Neutrophil (primary cell): ENCODE results near the gene DAZAP2.

Experiments
- H3K27ac ChIP-seq: fragments of 200-600 bp; sonication (generic); 2 replicates; pipeline ENCODE4 v1.5.1; 2016; ENCODE audit warnings: mild to moderate bottlenecking, moderate library complexity
- H3K27me3 ChIP-seq: fragments of 200-600 bp; sonication (generic); 2 replicates; pipeline ENCODE4 v1.6.0; 2016; ENCODE audit warnings: mild to moderate bottlenecking
- H3K36me3 ChIP-seq: fragments of 200-600 bp; sonication (generic); 2 replicates; pipeline ENCODE4 v1.5.1; 2017
- H3K4me1 ChIP-seq, 2 experiments: fragments of 200-600 bp in 1 of 2; sonication (generic) in 1 of 2; 1 replicate in 1 of 2; 2 replicates in 1 of 2; pipeline versions ENCODE4 v1.5.1 to v1.6.1; 2013 to 2016; ENCODE audit warnings: low read depth in 1 of 2, low read length in 1 of 2, mild to moderate bottlenecking in 1 of 2, moderate library complexity in 1 of 2; ENCODE audit not compliant: control insufficient read depth in 1 of 2, insufficient read depth in 1 of 2
- H3K4me3 ChIP-seq, 2 experiments: fragments of 200-600 bp in 1 of 2; sonication (generic) in 1 of 2; 1 replicate in 1 of 2; 2 replicates in 1 of 2; pipeline ENCODE4 v1.5.1; 2013 to 2016; ENCODE audit warnings: low read depth in 1 of 2, low read length in 1 of 2, mild to moderate bottlenecking in 1 of 2, moderate library complexity in 1 of 2
- H3K9me3 ChIP-seq: fragments of 200-600 bp; sonication (generic); 2 replicates; pipeline ENCODE4 v1.5.1; 2016
- TF ChIP-seq, protein P1 (sequence below): fragments of 200-600 bp; sonication (generic); IDR thresholded peaks from 2 replicates; pipeline ENCODE4 v1.5.1; 2016; ENCODE audit warnings: antibody characterized with exemption

DAZAP2 gene

GRCh38 chr12:51200156-51200555, 38.5 kb upstream of the DAZAP2 start:
- Histone ChIP-seq H3K27me3 (no peaks in the 10 kb centered on the region), H3K36me3 (no peaks in the 10 kb centered on the region), H3K4me1 (no peaks in the 10 kb centered on the region), H3K9me3 (no peaks in the 10 kb centered on the region), H3K4me3 (no peak overlapping the region), H3K27ac (no peak overlapping the region)
- TF ChIP-seq, protein P1, sequence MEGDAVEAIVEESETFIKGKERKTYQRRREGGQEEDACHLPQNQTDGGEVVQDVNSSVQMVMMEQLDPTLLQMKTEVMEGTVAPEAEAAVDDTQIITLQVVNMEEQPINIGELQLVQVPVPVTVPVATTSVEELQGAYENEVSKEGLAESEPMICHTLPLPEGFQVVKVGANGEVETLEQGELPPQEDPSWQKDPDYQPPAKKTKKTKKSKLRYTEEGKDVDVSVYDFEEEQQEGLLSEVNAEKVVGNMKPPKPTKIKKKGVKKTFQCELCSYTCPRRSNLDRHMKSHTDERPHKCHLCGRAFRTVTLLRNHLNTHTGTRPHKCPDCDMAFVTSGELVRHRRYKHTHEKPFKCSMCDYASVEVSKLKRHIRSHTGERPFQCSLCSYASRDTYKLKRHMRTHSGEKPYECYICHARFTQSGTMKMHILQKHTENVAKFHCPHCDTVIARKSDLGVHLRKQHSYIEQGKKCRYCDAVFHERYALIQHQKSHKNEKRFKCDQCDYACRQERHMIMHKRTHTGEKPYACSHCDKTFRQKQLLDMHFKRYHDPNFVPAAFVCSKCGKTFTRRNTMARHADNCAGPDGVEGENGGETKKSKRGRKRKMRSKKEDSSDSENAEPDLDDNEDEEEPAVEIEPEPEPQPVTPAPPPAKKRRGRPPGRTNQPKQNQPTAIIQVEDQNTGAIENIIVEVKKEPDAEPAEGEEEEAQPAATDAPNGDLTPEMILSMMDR = no peak

- Histone ChIP-seq H3K27ac (no peak overlapping the region), H3K9me3 (no peaks in the 10 kb centered on the region), H3K27me3 (no peaks in the 10 kb centered on the region), H3K4me3 (no peak overlapping the region), H3K36me3 (no peaks in the 10 kb centered on the region), H3K4me1 (no peaks in the 10 kb centered on the region)
- TF ChIP-seq, protein P1 = no peak
Observed at GRCh38 chr12:51200806-51201205, 37.8 kb upstream of the DAZAP2 start.

DNA sequence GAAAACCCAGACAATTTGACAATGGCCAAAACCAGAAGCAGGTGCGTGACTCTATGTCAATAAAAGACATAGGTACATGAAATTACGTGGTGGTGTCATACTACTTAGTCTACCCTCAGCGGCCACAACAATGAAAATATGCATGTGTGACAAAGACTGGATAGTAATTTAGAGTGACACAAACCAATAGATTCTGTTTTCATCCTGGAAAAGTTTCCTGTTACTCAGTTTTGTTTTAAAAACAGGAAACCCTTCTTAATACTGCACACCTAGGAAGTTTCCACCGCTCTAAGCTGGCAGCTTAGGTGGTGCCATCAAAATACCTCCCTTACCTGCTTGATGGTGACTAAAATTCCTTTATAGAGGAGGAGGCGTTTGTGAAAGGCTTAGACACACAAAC, 35.9 kb upstream of the DAZAP2 start:
- H3K9me3 ChIP-seq = no peaks in the 10 kb centered on the region
- H3K27ac ChIP-seq = no peak overlapping the region
- H3K4me3 ChIP-seq = no peak overlapping the region
- TF ChIP-seq, protein P1 = no peak
- no peaks in the 10 kb centered on the region for H3K4me1 ChIP-seq
- no peaks in the 10 kb centered on the region for H3K36me3 ChIP-seq
- H3K27me3 ChIP-seq = no peaks in the 10 kb centered on the region

DNA sequence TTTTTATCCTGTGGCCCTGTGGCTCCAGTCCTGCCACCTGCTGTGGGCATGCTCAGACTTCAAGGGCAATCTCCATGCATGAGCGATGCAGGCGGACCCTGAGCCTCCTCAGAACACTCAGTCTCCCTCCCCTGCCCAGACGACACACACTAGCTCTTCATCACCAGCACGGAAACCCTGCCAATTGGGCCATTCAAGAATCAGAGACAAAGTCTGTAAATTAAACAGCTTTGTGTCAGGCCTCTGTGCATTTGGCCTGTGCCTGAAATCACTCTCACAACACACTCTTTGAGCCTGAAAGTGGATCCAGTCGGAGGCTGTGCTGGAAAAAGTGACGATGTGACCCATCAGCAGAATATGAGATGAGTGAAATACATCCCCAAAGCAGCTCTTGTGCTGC, 33.3 kb upstream of the DAZAP2 start:
- TF ChIP-seq, protein P1 = no peak
- Histone ChIP-seq H3K27me3 (no peaks in the 10 kb centered on the region), H3K9me3 (no peaks in the 10 kb centered on the region), H3K4me3 (no peak overlapping the region), H3K36me3 (no peaks in the 10 kb centered on the region), H3K4me1 (no peaks in the 10 kb centered on the region), H3K27ac (no peak overlapping the region)

DNA sequence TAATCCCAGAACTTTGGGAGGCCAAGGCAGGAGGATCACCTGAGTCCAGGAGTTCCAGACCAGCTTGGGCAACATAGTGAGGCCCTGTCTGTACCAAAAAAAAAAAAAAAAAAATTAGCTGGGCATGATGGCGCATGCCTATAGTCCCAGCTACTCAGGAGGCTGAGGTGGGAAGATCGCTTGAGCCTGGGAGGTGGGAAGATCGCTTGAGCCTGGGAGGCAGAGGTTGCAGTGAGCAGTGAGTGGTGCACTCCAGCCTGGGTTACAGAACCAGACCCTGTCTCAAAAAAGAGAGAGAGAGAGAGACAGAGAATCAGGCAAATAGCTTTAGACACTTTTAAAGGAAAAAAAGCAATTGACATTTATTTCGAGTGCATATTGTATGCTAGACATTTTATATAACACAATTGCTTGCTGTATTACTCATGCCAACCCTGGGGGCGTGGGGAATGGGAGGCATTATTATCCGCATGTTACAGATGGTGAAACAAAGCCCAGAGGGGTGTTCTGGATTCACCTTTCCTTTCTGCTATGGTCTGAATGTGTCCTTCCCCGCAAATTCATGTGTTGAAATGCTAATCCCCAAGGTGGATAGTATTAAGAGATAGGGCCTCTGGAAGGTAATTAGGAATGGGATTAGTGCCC, 30.5 kb upstream of the DAZAP2 start:
- no peak overlapping the region for H3K27ac ChIP-seq
- TF ChIP-seq, protein P1 = no peak
- H3K27me3 ChIP-seq = no peaks in the 10 kb centered on the region
- H3K9me3 ChIP-seq = no peaks in the 10 kb centered on the region
- no peaks in the 10 kb centered on the region for H3K36me3 ChIP-seq
- no peaks in the 10 kb centered on the region for H3K4me1 ChIP-seq
- H3K4me3 ChIP-seq = no peak overlapping the region
